ENCODE measurements around the gene LRRC30.

LRRC30 gene

GRCh38 chr18:7236933-7237332 lies 6.0 kb downstream of the LRRC30 start:
- in situ Hi-C loops (cut with MboI; ENCODE audit: low sequenced_read_pairs), result no loop called here

- in situ Hi-C loops (cut with MboI; ENCODE audit: low sequenced_read_pairs), result no loop called here
Measured at GRCh38 chr18:7237673-7238272, 6.9 kb downstream of the LRRC30 start.

DNA sequence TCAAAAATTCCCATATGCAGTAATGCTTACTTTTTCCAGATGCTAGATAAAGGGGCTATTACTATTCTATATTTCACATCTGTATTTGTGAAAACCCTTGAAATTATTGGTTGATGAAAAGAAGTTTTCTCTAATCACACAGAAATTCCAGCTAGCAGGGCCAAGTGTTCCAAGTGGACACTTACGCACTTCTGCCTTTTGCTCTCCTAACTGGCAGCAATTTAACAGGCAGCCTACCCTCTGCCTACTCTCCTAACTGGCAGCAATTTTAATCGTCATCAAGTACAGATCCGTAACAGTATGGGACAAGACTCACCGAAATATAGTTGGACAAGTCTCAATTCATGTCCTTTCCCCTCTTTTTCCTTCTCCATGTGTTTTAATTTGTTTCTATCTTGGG lies 12.0 kb downstream of the LRRC30 start:
- in situ Hi-C loops (cut with MboI; ENCODE audit: low sequenced_read_pairs), result no loop called here

DNA sequence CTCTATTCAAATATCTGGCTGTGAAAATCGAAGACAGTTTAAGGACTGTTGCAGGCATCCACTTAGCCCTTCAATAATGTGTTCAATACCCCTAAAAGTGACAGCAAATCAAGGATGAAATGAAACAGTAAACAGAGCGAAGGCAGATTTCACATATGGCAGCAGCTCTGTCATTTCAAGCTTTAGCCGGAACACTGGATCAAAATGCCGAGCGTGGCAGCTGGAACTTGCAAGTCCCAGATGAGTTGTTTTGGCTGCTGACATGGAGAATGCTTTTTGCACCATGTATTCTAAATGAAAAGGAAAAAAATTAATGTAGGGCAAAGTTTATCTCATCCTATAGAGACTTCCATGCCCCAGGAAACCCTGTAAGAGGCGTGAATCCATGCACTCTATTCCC lies 18.0 kb downstream of the LRRC30 start:
- in situ Hi-C loops (cut with MboI; ENCODE audit: low sequenced_read_pairs), result no loop called here

- in situ Hi-C loops (cut with MboI; ENCODE audit: low sequenced_read_pairs), result no loop called here
Measured at GRCh38 chr18:7254163-7254562, 23.3 kb downstream of the LRRC30 start.

DNA sequence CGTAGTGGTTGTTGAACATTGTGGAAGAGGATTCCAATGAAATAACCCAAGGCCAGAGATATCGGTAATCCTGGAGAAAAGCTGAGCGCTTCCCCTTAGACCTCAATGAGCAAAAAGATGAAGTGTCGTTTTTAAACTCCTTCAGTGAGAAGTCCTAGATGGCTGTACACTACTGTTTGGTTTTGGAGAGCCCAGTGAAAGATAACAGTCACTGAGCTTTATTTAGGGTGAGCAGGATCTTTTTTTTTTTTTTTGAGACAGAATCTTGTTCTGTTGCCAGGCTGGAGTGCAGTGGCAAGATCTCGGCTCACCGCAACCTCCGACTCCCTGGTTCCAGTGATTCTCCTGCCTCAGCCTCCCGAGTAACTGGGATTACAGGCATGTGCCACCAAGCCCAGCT lies 24.2 kb downstream of the LRRC30 start:
- in situ Hi-C loops (cut with MboI; ENCODE audit: low sequenced_read_pairs), result no loop called here

GRCh38 chr18:7255643-7256042 lies 24.8 kb downstream of the LRRC30 start:
- in situ Hi-C loops (cut with MboI; ENCODE audit: low sequenced_read_pairs), result no loop called here

DNA sequence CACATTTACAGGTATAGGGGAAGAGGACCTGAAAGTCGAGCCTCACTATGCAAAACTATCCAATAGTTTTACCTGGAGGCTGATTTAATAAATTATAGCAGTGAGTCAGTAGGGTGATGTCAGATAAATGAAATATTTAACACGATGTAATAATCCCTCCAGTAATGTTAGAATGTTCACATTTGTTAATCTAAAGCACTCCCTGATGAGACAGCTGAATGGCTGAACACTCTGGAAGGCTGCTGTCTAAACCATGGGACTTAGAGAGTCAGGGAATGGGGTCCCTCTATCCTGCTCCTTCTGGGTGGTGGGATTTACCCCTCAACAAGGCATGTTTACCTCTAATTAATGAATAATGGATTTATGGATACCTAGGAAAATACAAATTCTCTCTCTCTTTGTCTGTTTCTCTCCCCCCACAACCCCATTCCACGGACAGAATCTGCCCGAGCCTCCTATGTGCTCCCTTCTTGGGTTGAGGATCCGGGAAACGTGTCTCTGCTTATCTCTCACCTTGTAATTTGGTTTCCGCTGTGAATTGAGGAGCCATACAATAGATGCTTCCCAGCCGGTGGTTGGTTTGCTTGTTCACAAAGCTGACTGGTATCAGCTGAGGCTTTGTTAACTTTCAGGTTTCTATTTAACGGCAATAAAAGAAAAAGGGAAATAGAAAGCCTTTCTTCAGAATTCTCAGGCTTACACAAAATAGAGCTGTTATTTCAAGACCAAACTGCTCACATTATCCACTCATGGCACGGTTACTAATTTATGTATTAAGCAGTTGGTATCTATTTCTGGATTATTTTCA lies 25.9 kb downstream of the LRRC30 start:
- in situ Hi-C loops (cut with MboI; ENCODE audit: low sequenced_read_pairs), result no loop called here

DNA sequence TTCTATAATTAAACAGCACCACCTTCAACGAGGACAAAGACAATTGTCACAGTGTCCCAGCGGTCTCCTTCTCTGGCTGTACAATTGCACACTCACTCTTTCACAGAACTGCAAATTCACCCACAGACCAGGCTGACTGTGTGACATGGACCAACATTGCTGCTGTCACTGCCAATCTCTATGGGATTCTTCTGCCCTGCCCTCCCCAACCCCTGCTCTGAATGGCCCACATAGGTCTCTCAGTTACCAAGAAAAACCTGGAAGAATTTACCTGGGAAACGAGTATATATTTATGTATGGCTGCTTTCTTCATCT lies 26.5 kb downstream of the LRRC30 start:
- in situ Hi-C loops (cut with MboI; ENCODE audit: low sequenced_read_pairs), result no loop called here

DNA sequence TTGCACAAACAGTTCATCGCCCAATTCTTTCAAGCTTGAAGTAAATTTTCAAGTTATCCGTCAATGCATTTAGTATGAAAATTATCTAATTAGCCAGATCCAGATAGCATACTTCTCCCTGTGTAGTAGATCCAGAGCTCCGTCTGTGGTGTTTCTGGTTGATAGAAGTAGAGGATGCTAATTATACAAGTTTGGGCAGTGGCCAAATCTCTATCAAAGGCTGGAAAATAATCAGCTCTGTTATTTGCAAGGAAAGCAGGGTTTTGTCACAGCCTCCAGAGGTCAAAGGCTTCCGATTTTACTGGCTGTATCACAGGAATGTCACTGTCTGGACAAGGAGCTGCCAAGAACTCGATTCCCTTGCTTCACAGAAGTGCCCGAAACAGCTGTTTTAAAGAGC lies 28.6 kb downstream of the LRRC30 start:
- in situ Hi-C loops (cut with MboI; ENCODE audit: low sequenced_read_pairs), result no loop called here

DNA sequence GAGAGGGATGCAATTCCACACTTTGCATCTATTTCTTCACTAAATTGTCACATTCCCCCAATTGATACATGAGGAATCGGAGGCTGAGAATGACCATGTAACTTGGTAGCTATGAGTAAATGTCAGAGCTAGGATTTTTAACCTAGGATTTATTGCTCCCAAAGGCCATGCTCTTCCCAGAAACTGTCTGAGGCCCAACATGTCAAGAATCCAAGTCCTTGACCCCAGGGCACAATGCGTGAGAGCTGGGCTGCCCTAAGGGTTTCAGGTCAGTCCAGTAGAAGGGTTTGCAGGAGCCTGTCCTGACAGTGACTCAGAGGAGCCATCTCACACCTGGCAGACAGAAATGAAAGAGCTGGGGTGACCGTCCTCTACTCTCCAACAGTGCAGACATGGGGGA lies 30.3 kb downstream of the LRRC30 start:
- in situ Hi-C loops (cut with MboI; ENCODE audit: low sequenced_read_pairs), result no loop called here

GRCh38 chr18:7267973-7268372 lies 37.1 kb downstream of the LRRC30 start:
- in situ Hi-C loops (cut with MboI; ENCODE audit: low sequenced_read_pairs), result no loop called here

DNA sequence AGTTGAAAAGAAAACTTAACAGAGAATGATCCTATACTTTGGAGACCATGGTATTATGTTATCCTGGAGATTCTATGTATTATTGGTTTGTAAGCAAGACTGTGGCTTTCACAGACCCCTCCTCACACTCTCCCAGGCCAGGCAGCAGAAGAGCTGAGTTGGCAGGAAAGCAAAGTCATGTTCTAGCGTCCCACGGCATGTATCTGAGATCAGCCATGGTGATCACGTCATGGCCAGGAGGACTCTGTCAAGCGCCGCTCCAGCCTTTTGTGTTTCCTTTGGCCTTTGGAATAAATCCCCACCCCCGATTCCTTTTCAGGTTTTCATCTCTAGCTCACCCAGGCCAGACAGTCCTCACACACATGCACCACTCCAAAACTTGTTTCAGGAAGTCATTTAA lies 39.1 kb downstream of the LRRC30 start:
- in situ Hi-C loops (cut with MboI; ENCODE audit: low sequenced_read_pairs), result no loop called here

- in situ Hi-C loops (cut with MboI; ENCODE audit: low sequenced_read_pairs), result no loop called here
Measured at GRCh38 chr18:7272311-7273049, 41.6 kb downstream of the LRRC30 start.

DNA sequence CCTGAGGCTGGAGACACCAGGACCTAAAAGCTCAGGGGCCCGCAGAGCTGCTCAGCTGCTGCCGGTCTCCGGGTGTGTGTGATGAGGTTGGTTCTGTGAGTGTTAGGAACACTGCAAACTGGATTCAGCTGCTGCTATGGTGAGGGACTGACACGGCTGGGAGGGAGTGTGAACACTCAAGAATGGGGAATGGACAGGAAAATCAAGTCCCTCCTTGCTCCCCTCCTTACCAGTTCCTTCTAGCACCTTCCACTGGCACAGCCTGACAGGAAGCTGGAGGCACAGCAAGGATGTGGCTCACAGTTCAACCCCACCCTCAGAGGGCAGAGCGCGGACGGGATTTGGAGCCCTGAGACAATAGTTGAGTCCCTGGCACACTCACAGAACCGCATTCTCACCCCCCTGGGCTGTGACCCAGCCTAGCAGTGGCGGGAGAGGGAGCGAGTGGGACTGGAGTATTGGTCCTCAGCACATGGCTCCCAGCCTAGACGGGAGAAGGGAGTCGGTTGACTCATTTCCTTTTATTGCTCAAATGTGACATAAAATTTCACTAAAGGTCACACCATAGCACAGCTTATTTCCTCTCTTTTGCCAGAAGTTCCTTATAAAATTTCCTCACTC lies 42.5 kb downstream of the LRRC30 start:
- in situ Hi-C loops (cut with MboI; ENCODE audit: low sequenced_read_pairs), result no loop called here

DNA sequence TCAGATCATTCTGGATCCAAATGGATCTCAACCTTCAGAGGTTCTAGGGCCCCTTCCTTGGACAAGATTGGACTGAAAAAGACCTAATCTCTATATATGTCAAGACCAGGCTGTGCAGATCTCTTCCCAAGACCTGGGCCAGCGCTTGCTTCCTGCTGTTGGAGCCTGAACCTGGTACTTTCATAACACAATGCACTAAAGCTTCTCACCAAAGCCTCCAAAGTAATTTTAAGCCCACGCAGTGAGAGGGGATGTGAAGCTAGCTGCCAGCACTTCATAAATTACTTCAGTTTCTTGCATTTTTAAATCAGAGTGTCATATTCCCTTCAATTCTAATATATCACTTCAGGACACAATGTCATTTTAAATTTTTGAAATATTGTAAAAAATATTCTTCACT lies 50.7 kb downstream of the LRRC30 start:
- in situ Hi-C loops (cut with MboI; ENCODE audit: low sequenced_read_pairs), result no loop called here
